PC-3 (cell line): ENCODE measurements around the gene PTPN23. TPM values are rescaled to one million over a fixed set of nuclear protein-coding genes. Genes with fewer than 3 reads are reported as not detected.

Experiments used
- ATAC-seq: fragments of 200-7000 bp; cut with Tn5 transposase; 2 replicates; pipeline ENCODE4 v1.9.1; 2020; ENCODE audit warnings: mild to moderate bottlenecking, moderate library complexity
- BruUV-seq: library from RNA; stranded (reverse); fragments of 400-500 nt; replicated peaks from 2 replicates; lab custom pipeline; 2021; lab: Mats Ljungman, UMichigan
- CTCF ChIA-PET: fragments of 300-600 bp; sonication (Branson Sonifier 250); formaldehyde crosslinking; loops from one replicate; lab custom pipeline; 2022; ENCODE audit warnings: antibody characterized with exemption; lab: Charles Lee
- POLR2A ChIA-PET: fragments of 300-600 bp; sonication (Branson Sonifier 250); formaldehyde crosslinking; loops from one replicate; lab custom pipeline; 2022; ENCODE audit warnings: antibody characterized with exemption; ENCODE audit not compliant: unreplicated experiment; lab: Charles Lee
- DNase-seq: peaks from one replicate; pipeline ENCODE4 v3.0.0-alpha.2; 2015
- H2AFZ ChIP-seq: fragments of 300-600 bp; sonication (generic); 2 replicates; pipeline ENCODE4 v1.6.0; 2016; ENCODE audit warnings: antibody characterized with exemption, low read length
- H3F3A ChIP-seq: fragments of 300-600 bp; sonication (generic); one replicate; pipeline ENCODE4 v1.6.0; 2017; ENCODE audit warnings: antibody characterized with exemption, low read length, control low read depth, mild to moderate bottlenecking; ENCODE audit not compliant: unreplicated experiment
- H3K27ac ChIP-seq: fragments of 300-600 bp; sonication (generic); 2 replicates; pipeline ENCODE4 v1.5.1; 2016; ENCODE audit warnings: mild to moderate bottlenecking, low read length
- H3K27me3 ChIP-seq: fragments of 300-600 bp; sonication (generic); 2 replicates; pipeline ENCODE4 v1.6.1; 2016; ENCODE audit warnings: low read length, mixed read lengths
- H3K36me3 ChIP-seq: fragments of 300-600 bp; sonication (generic); 2 replicates; pipeline ENCODE4 v1.6.1; 2016; ENCODE audit warnings: low read depth, mixed run types, low read length, mixed read lengths
- H3K4me1 ChIP-seq: fragments of 300-600 bp; sonication (generic); 2 replicates; pipeline ENCODE4 v1.5.1; 2016; ENCODE audit warnings: low read length; ENCODE audit not compliant: insufficient read depth
- H3K4me2 ChIP-seq: fragments of 300-600 bp; sonication (generic); 2 replicates; pipeline ENCODE4 v1.6.0; 2016; ENCODE audit warnings: low read length
- H3K4me3 ChIP-seq: fragments of 300-600 bp; sonication (generic); 2 replicates; pipeline ENCODE4 v1.5.1; 2016; ENCODE audit warnings: mild to moderate bottlenecking, low read length, mixed read lengths
- H3K79me2 ChIP-seq: fragments of 300-600 bp; sonication (generic); 2 replicates; pipeline ENCODE4 v1.6.1; 2017; ENCODE audit warnings: low read length, mixed read lengths
- H3K9ac ChIP-seq: fragments of 300-600 bp; sonication (generic); 2 replicates; pipeline ENCODE4 v1.6.0; 2016; ENCODE audit warnings: mild to moderate bottlenecking, low read length
- H3K9me2 ChIP-seq: fragments of 300-600 bp; sonication (generic); replicated peaks from 2 replicates; pipeline ENCODE4 v1.6.1; 2016; ENCODE audit warnings: mixed run types, low read length, mixed read lengths
- H3K9me3 ChIP-seq: fragments of 300-600 bp; sonication (generic); 2 replicates; pipeline ENCODE4 v1.6.1; 2016; ENCODE audit warnings: low read length, mixed read lengths
- H4K20me1 ChIP-seq: fragments of 300-600 bp; sonication (generic); 2 replicates; pipeline ENCODE4 v1.6.1; 2016; ENCODE audit warnings: low read length, mixed read lengths
- EZH2 ChIP-seq: fragments of 300-600 bp; sonication (generic); IDR thresholded peaks from one replicate; pipeline ENCODE4 v1.6.1; 2017; ENCODE audit warnings: antibody characterized with exemption, mild to moderate bottlenecking, low read length; ENCODE audit not compliant: unreplicated experiment
- EZH2phosphoT487 ChIP-seq: fragments of 300-600 bp; sonication (generic); IDR thresholded peaks from 2 replicates; pipeline ENCODE4 v1.6.1; 2018; ENCODE audit warnings: mild to moderate bottlenecking, antibody characterized with exemption, low read length, borderline replicate concordance
- intact Hi-C: fragments of 100-400 bp; cut with micrococcal nuclease; formaldehyde crosslinking; loops from 2 replicates; pipeline ENCODE4 v1.9.0; 2023
- total RNA-seq: library from RNA; depleted of rRNA; stranded (reverse); fragments of >200 nt; gene quantifications from 2 replicates; pipeline ENCODE4 v1.2.3, GENCODE V29; 2014
- TF ChIP-seq, protein P1 (sequence below): fragments of 300-600 bp; sonication (generic); conservative IDR thresholded peaks from 2 replicates; pipeline ENCODE4 v1.5.1; 2017; ENCODE audit warnings: antibody characterized with exemption, low read depth, mild to moderate bottlenecking, low read length

PTPN23 gene
- total RNA-seq, 1 experiment from 2014 or later: 22.3 TPM

DNA sequence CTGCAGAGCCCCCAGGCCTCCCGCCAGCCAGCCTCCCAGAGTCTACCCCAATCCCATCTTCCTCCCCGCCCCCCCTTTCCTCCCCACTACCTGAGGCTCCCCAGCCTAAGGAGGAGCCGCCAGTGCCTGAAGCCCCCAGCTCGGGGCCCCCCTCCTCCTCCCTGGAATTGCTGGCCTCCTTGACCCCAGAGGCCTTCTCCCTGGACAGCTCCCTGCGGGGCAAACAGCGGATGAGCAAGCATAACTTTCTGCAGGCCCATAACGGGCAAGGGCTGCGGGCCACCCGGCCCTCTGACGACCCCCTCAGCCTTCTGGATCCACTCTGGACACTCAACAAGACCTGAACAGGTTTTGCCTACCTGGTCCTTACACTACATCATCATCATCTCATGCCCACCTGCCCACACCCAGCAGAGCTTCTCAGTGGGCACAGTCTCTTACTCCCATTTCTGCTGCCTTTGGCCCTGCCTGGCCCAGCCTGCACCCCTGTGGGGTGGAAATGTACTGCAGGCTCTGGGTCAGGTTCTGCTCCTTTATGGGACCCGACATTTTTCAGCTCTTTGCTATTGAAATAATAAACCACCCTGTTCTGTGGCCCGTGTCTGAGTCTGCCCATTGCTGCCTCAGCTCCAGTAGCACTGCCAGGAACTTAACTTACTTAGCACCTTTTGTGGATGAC, 32.2 kb downstream of the PTPN23 start:
- no peaks in the 10 kb centered on the region for H3K79me2 ChIP-seq
- TF ChIP-seq EZH2 (no peak), EZH2phosphoT487 (no peak)
- TF ChIP-seq, protein P1, sequence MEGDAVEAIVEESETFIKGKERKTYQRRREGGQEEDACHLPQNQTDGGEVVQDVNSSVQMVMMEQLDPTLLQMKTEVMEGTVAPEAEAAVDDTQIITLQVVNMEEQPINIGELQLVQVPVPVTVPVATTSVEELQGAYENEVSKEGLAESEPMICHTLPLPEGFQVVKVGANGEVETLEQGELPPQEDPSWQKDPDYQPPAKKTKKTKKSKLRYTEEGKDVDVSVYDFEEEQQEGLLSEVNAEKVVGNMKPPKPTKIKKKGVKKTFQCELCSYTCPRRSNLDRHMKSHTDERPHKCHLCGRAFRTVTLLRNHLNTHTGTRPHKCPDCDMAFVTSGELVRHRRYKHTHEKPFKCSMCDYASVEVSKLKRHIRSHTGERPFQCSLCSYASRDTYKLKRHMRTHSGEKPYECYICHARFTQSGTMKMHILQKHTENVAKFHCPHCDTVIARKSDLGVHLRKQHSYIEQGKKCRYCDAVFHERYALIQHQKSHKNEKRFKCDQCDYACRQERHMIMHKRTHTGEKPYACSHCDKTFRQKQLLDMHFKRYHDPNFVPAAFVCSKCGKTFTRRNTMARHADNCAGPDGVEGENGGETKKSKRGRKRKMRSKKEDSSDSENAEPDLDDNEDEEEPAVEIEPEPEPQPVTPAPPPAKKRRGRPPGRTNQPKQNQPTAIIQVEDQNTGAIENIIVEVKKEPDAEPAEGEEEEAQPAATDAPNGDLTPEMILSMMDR: 0 out of 2 replicates have a peak, but pooled peaks have one; percentile 20
- H3K4me1 ChIP-seq: no peaks in the 10 kb centered on the region
- no peak overlapping the region for H2AFZ ChIP-seq
- no peak overlapping the region for H3K27ac ChIP-seq
- no peaks in the 10 kb centered on the region for H4K20me1 ChIP-seq
- ATAC-seq (no peak), DNase-seq (no peak)
- intact Hi-C loops: no loop called here
- no peaks in the 10 kb centered on the region for H3K9me3 ChIP-seq
- H3F3A ChIP-seq: no peaks in the 10 kb centered on the region
- no peak overlapping the region for H3K4me3 ChIP-seq
- H3K9me2 ChIP-seq: no peaks in the 10 kb centered on the region
- H3K36me3 ChIP-seq: peaks cover 39% of the 10 kb centered on the region
- no peak overlapping the region for H3K9ac ChIP-seq
- BruUV-seq: TSS peak; percentile 18
- H3K4me2 ChIP-seq: no peak overlapping the region
- H3K27me3 ChIP-seq: no peaks in the 10 kb centered on the region
- POLR2A ChIA-PET: no interaction called here
- CTCF ChIA-PET: no interaction called here

DNA sequence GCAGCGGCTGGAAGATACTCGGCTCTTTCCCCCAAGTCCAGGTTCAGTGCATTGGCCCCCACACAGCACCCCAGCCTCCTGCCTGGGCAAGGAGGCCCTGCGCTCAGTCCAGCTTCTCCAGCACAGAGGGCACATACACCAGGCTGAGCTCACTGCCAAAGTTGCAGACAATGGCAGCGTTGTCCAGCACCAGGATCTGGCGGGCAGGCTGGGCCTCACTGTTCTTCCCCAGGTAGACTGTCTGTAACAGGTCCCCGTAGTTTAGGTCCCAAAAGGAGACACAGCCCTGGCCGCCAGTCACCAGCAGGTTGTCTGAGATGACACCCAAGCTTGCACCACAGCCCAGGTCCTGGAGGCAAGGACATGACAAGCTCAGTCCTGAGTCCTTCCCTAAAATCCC, 32.9 kb downstream of the PTPN23 start:
- H3K9me3 ChIP-seq: no peaks in the 10 kb centered on the region
- no peak overlapping the region for H3K4me2 ChIP-seq
- no peaks in the 10 kb centered on the region for H4K20me1 ChIP-seq
- H3K36me3 ChIP-seq: peaks cover 32% of the 10 kb centered on the region
- intact Hi-C loops: no loop called here
- ATAC-seq (no peak), DNase-seq (no peak)
- CTCF ChIA-PET: no interaction called here
- H3K4me3 ChIP-seq: no peak overlapping the region
- H3K27ac ChIP-seq: no peak overlapping the region
- H3K79me2 ChIP-seq: no peaks in the 10 kb centered on the region
- POLR2A ChIA-PET: no interaction called here
- H3K4me1 ChIP-seq: no peaks in the 10 kb centered on the region
- no peaks in the 10 kb centered on the region for H3F3A ChIP-seq
- no TSS peak for BruUV-seq
- H2AFZ ChIP-seq: no peak overlapping the region
- no peaks in the 10 kb centered on the region for H3K27me3 ChIP-seq
- no peak overlapping the region for H3K9ac ChIP-seq
- H3K9me2 ChIP-seq: no peaks in the 10 kb centered on the region
- TF ChIP-seq EZH2 (no peak), EZH2phosphoT487 (no peak)
- TF ChIP-seq, protein P1: no peak

DNA sequence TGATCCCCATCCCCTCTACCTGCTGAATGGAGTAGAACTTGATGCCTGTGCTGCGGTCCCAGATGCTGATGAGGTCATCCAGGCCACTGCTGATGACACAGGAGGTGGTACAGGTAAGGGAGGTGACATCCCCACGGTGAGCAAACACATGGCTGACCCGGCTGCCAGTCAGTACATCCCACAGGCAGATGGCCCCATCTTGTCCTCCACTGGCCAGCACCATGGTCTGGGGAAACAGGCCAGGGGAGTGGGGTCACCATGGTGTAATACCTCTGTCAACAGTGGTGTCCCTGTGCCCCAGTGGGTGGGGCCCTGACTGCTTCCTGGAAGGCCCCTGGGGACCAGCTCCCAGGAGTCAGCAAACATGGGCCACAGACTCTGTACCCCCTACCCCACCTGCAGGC, 33.3 kb downstream of the PTPN23 start:
- ATAC-seq (no peak), DNase-seq (no peak)
- ChIA-PET CTCF (no interaction called here), POLR2A (no interaction called here)
- Histone ChIP-seq H3K4me2 (no peak overlapping the region), H4K20me1 (no peaks in the 10 kb centered on the region), H3K9me2 (no peaks in the 10 kb centered on the region), H3K9me3 (no peaks in the 10 kb centered on the region), H2AFZ (no peak overlapping the region), H3F3A (no peaks in the 10 kb centered on the region), H3K79me2 (no peaks in the 10 kb centered on the region), H3K4me1 (no peaks in the 10 kb centered on the region), H3K4me3 (no peak overlapping the region), H3K27me3 (no peaks in the 10 kb centered on the region), H3K36me3 (peaks cover 28% of the 10 kb centered on the region), H3K27ac (no peak overlapping the region), H3K9ac (no peak overlapping the region)
- intact Hi-C loops: no loop called here
- BruUV-seq: TSS peak; percentile 56
- no peak for TF ChIP-seq EZH2phosphoT487
- TF ChIP-seq, protein P1: no peak
- no peak for TF ChIP-seq EZH2
